NCI-H748 (cell line): ENCODE measurements around the gene DNMT3L.
"Not testable (repeated sequence)": the region's sequence is repeated elsewhere in the genome, so short reads cannot be mapped to it uniquely, and the experiment has no call there.

Experiments
- DNase-seq: peaks from one replicate; lab custom pipeline; 2025; ENCODE audit not compliant: unreplicated experiment; lab: John Stamatoyannopoulos, UW

The DNMT3L gene

GRCh38 chr21:44295163-44295573 is 33.5 kb upstream of the DNMT3L start:
- DNase-seq, result no peak

DNA sequence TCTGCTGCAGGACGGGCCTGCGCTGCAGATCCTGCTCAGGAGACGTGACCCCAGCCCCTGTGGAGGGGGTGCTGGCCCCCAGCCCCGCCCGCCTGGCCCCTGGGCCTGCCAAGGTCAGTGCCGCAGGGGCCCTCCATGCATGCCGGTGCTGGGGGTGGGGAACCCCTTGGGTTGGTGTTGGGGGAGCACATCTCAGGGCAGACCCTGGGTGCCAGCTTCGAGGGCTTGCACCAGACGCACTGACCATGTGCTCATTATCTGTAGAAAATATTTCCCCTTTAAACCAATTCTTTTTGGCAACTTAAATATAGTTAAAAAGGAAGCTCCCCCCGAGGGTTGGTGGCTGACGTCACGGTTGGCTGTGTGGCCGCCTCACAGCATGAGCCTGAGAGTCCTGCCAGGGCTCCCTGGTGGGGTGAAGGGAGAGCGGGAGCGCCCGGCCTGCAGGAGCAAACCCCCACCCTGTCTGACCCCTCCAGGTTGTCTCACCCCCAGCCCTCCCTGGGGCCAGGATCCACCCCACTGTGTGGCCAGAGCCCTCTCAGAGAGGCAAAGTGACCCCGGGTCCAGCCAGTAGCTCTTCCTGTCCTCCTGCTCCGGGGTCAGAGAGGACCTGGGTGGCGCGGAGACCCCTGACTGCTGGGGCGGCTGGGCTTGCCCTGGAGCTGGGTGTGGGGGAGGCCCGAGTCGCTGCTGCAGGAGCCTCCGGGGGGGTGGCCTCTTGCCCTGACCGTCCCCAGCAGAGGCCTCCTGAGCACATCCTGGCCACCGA is 32.9 kb upstream of the DNMT3L start:
- no peak for DNase-seq

- DNase-seq, result no peak
These were observed 32.0 kb upstream of the DNMT3L start for GRCh38 chr21:44293551-44294231.

DNA sequence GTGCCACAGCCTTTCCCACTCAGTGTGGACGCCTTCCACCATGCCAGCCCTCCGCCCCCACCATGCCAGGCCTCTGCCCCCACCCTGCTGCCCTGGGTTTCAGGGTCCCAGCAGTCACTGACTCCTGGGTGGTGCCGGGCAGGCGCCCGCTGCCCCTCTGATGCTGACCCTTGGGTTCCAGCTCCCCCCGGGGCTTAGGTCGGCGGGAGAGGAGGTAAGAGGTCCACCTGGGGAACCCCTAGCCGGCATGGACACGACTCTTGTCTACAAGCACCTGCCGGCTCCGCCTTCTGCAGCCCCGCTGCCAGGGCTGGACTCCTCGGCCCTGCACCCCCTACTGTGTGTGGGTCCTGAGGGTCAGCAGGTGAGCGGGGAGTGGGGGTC is 31.1 kb upstream of the DNMT3L start:
- no peak for DNase-seq

DNA sequence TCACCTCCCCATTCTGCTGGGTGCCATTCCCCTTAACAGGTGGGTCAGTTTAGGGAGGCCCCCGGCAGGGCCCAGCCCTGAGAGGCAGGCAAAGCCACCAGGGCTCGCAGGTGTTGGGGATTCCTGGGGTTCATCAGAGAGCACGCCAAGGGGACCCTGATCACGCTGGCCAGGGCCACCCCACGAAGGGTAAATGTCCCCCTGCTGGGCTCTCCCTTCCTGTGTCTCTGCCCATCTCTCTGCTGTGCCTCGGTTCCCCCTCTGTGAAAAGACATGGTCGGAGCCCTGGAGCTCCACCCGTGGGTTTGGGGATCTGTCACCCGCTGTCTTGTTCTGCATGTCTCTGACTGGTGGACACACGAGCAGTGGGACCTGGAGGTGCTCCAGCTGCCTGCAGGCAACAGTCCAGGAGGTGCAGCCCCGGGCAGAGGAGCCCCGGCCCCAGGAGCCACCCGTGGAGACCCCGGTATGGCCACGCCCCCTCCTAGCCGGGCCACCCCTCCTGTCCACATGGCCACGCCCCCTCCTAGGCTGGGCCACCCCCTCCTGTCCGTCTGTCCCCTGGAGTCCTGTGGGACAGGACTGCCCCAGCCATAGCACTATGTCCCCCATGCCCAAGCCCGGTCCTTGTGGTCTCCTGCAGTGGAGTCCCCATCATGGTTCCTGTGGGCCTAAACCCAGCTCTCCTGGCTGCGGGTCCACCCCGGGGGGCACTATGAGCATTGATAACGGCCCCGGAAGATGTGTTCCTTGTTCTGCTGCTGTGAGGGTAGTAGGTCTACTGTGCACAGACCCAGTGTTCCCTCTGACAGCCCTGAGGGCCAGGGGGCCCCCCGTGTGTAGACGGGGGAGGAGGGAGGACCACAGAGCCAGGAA is 30.5 kb upstream of the DNMT3L start:
- no peak for DNase-seq

DNA sequence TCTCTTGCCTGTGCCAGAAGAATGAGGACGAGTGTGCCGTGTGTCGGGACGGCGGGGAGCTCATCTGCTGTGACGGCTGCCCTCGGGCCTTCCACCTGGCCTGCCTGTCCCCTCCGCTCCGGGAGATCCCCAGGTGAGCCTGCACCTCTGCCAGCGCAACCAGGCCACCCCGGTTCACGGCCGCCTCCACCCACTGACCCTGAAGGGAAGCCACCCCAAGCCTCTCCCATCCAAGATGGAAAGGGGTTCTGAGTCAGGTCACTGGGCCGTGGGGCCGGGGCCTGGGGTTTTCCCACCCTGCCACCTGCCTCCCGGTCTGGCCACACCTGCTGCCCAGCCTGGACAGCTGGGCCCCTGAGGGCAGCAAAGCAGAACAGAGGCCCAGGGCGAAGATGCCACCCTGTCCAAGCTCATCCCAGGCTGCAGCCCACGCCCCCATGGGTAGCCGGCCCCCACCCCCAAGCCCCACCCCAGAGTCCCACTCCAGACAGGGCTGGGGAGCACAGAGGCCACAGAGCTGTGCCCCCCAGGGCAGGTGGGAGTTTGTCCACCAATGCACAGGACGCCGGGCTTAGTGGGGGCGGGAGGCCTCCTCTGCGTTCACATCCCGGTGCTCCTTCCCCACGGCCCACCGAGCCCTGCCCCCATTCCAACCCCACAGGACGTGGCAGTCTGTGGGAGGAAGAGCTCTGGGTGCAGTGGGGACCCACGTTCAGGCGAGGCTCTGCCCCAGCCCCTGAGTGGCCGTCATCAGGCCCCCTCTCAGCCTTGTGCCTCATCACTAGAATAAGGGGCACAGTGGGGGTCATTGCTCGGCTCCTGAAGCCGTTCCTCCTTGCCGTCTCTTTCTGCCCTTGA is 29.6 kb upstream of the DNMT3L start:
- DNase-seq, result no peak

DNA sequence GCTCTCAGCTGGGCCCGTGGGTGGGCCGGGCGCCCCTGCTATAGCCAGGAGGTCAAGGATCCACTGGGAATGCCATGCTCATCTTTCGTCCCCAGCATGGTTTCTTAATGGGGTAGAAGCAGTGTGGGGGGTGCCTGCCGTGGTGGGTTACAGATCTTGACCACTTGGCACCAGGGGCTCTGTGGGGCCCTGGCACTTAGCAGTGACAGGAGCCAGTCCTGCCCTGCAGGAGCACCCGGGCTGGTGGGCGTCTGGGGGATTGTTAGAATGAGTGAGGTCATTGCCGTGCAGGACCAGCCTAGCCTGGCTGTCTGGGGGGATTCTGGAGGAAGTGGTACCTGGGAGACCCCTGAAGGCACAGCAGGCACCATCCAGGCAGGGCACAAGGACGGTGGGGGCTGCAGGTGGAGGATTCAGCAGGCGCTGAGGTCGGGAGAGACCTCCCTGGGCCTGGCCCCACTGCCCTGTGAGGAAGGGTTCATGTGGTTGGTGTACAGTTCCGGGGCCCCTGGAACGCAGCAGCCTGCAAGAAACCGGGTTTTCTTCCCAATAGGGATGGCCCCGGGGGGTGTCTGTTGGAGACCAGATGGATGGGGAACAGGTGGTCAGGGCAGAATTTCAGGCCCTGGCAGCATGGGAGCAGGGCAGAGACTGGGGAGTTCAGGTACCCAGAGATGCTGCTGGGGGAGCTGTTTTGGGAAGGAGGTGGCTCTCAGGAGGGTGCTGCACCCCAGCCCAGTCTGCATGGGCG is 28.8 kb upstream of the DNMT3L start:
- DNase-seq, result no peak

DNA sequence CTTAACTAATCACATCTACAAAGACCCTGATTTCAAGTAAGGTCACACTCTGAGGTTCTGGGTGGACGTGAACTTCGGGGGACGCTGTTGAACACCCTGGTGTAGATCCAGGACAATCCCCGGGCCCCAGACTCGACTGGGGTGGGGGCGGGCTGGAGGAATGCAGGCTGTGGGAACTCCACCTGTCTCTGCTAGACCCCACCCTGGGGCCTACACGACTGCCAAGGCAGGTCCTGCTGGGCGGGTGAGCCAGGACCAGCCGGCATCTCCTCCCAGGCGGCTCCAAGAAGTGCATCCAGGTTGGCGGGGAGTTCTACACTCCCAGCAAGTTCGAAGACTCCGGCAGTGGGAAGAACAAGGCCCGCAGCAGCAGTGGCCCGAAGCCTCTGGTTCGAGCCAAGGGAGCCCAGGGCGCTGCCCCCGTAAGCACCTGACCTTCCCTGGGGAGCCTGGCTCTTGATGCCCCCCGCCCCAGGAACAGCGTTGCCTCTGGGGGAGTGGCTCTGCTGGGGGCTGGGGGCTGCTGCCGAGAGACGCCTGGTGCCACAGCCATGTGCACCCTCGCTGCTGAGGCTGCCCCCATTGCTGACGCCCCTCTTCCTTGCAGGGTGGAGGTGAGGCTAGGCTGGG is 27.8 kb upstream of the DNMT3L start:
- DNase-seq, result no peak

- no peak for DNase-seq
These were observed 26.8 kb upstream of the DNMT3L start for GRCh38 chr21:44288251-44289110.

GRCh38 chr21:44286716-44287632 is 25.3 kb upstream of the DNMT3L start:
- no peak for DNase-seq

- no peak for DNase-seq
These were observed 24.5 kb upstream of the DNMT3L start for GRCh38 chr21:44286086-44286715.

- no peak for DNase-seq
These were observed 23.7 kb upstream of the DNMT3L start, which contains the start of gene AIRE for GRCh38 chr21:44285138-44285992. TSS of gene AIRE (plus strand) at chr21:44285876. CDS start at chr21:44286007, 131 bp downstream.

DNA sequence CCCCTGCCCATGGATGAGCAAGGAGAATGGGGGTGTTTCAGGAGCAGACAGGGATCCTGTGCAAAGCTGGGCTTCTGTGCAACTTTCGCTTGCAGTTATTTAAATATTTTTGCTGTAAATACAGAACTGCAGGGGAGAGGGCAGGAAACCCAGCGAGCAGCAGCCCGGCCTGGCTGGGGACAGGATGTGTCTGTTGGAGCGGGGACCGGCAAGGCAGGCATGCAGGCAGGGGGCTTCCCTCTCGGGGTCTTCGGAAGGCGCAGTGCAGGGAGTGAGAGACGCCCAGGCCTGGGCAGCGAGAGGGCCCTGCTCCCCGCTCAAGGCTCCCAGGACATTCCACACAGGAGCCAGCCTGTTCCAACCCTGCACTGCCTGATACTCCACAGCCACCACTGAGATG is 22.3 kb upstream of the DNMT3L start:
- no peak for DNase-seq

DNA sequence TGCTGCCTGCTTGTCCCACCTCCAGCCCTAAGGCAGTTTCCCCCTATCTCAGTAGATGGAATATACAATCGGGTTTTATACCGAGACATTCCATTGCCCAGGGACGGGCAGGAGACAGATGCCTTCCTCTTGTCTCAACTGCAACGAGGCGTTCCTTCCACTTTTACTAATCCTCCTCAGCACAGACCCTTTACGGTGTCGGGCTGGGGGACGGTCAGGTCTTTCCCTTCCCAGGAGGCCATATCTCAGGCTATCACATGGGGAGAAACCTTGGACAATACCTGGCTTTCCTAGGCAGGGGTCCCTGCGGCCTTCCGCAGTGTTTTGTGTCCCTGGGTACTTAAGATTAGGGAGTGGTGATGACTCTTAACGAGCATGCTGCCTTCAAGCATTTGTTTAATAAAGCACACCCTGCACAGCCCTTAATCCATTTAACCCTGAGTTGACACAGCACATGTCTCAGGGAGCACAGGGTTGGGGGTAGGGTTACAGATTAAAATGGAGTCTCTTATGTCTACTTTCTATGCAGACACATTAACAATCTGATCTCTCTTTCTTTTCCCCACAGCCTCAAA is 21.6 kb upstream of the DNMT3L start:
- not testable (repeated sequence) for DNase-seq

DNA sequence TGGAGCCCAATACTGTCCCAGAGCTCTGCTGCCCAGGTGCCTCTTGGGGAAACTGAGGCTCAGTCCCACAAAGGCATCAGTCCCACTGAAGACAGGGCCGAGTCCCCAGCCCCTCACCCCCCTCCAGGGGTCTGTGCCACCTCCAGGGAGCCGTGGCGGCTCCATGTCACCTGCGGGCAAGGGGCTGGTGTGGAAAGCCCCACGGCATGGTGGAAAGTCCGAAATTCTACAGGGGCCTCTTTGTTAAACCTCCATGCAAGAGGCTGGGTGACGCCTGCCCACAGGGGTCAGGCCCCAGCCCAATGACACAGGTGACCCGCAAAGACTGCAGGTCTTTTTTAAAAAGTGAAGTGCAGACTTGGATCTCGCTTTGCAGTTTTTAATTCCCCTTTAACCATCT is 20.7 kb upstream of the DNMT3L start:
- DNase-seq, result no peak

- DNase-seq, result no peak
These were observed 20.1 kb upstream of the DNMT3L start for GRCh38 chr21:44281801-44282200.
